Gastrocnemius medialis (tissue), 4 donors: ENCODE data around the gene IQSEC1. TPM values are rescaled to one million over a fixed set of nuclear protein-coding genes. Genes with fewer than 3 reads are reported as not detected.
A peak's percentile ranks its signal among the peaks of the same experiment; 100 is the strongest.

Experiments used
- ATAC-seq, 2 donors: fragments of 150-250 bp; one replicate each; pipeline ENCODE4 v1.9.1; 2016
- DNase-seq, 2 donors: peaks; one replicate each; pipeline ENCODE4 v3.0.0-alpha.2; 2019
- H3K27ac ChIP-seq, 4 donors: fragments of 200-600 bp; sonication (generic); 1 replicate in 1 of 4; 2 replicates in 3 of 4; pipeline ENCODE4 v1.5.1; 2016 to 2018; ENCODE audit warnings: mild to moderate bottlenecking in 2 of 4, moderate library complexity in 1 of 4
- H3K27me3 ChIP-seq, 3 donors: fragments of 200-600 bp; sonication (generic) in 2 of 3; 1 replicate in 1 of 3; 2 replicates in 2 of 3; pipeline versions ENCODE4 v1.5.1 to v1.6.0; 2016 to 2019; ENCODE audit warnings: mild to moderate bottlenecking in 1 of 3, moderate library complexity in 1 of 3
- H3K36me3 ChIP-seq, 2 donors: fragments of 200-600 bp; sonication (generic) in 1 of 2; one replicate each; pipeline ENCODE4 v1.5.1; 2017 to 2018
- H3K4me1 ChIP-seq, 2 donors: fragments of 200-600 bp; sonication (generic) in 1 of 2; one replicate each; pipeline ENCODE4 v1.5.1; 2016 to 2017; ENCODE audit warnings: mild to moderate bottlenecking in 2 of 2
- H3K4me3 ChIP-seq, 4 donors: fragments of 200-600 bp; sonication (generic) in 3 of 4; 1 replicate in 1 of 4; 2 replicates in 3 of 4; pipeline ENCODE4 v1.5.1; 2016 to 2019; ENCODE audit warnings: mild to moderate bottlenecking in 2 of 4
- H3K9me3 ChIP-seq, 3 donors: fragments of 200-600 bp; sonication (generic) in 2 of 3; 1 replicate in 1 of 3; 2 replicates in 2 of 3; pipeline ENCODE4 v1.5.1; 2016 to 2019
- CTCF ChIP-seq, 5 experiments: fragments of 450-650 bp in 3 of 5; fragments of 200-600 bp in 2 of 5; sonication (generic) in 2 of 5; IDR thresholded peaks in 4 of 5; conservative IDR thresholded peaks in 1 of 5; 1 replicate in 4 of 5; 2 replicates in 1 of 5; pipeline ENCODE4 v1.5.1; 2016 to 2019; ENCODE audit warnings: antibody characterized with exemption in 5 of 5, mild to moderate bottlenecking in 3 of 5, moderate library complexity in 3 of 5
- POLR2A ChIP-seq, 2 donors: fragments of 450-650 bp; IDR thresholded peaks; one replicate each; pipeline ENCODE4 v1.6.1; 2017; ENCODE audit warnings: antibody characterized with exemption in 2 of 2, mild to moderate bottlenecking in 2 of 2, moderate library complexity in 2 of 2
- in situ Hi-C, 4 donors: fragments of 200-750 bp; cut with MboI; loops; one replicate each; pipeline versions ENCODE4 v1.15.0 to v1.8.0; 2017; ENCODE audit warnings: low sequenced_read_pairs in 4 of 4
- intact Hi-C: fragments of 100-400 bp; cut with DNase I; formaldehyde crosslinking; loops from one replicate; pipeline ENCODE4 v1.15.1; 2023; ENCODE audit warnings: low total_unique reads
- total RNA-seq, 4 donors: library from RNA; depleted of rRNA; stranded (reverse); fragments of >200 nt; gene quantifications; one replicate each; pipeline versions ENCODE4 v1.1.0 to v1.2.3, GENCODE V29; 2016

Gene IQSEC1
- total RNA-seq, 4 donors from 2014 or later = 15.2 to 31.3 (median 28.0) TPM

GRCh38 chr3:13023971-13024764 lies 49.1 kb downstream of the IQSEC1 start:
- H3K36me3 ChIP-seq = no peaks in the 10 kb centered on the region
- intact Hi-C loops = no loop called here
- no peak for DNase-seq
- no peak overlapping the region for H3K4me3 ChIP-seq
- in situ Hi-C loops = no loop called here
- H3K9me3 ChIP-seq = no peaks in the 10 kb centered on the region
- H3K27me3 ChIP-seq = no peaks in the 10 kb centered on the region
- H3K4me1 ChIP-seq = peaks cover 32 to 39% of the 10 kb centered on the region in 2 donors
- H3K27ac ChIP-seq = no peak overlapping the region
- ATAC-seq = no peak
- TF ChIP-seq CTCF (IDR thresholded peaks at IDR 0.05 in 4 of 5, conservative IDR thresholded peaks at IDR 0.05 in 1 of 5) (no peak), POLR2A (IDR thresholded peaks at IDR 0.05) (no peak)

DNA sequence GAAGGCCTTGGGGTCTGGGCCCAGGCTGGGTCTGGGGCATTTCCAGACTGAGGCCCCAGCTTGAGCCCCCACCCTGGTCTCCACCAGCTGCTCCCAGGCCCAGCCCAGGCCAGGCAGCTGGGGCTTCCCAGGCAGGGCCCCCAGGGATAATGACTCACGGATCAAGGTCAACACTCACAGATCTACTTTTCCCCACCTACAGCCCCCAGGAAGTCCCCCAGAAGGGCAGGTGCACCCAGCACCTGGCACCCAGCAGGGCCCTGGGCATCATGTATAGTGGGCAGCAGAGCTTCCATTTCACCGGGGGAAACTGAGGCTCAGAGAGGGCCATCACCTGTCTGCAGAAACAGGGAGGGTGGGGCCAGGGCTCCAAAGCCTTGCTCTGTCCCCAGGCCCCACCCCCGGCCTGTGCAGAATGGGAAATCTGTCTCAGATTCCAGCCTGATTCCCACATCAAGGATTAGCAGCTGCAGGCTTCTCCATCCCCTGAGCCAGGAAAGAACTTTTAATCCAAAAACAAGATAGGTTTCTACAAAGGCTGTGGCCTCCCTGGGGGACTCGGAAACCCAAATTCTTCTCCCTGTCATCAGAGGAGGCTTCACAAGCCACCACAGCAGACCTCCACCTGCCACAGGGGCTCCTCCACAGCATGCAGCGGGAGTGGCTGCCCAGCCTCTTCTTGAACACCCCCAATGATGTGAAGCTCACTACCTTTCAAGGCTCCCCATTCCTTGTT lies 49.8 kb downstream of the IQSEC1 start:
- Histone ChIP-seq H3K4me1 (peaks cover 32 to 46% of the 10 kb centered on the region in 2 donors), H3K27ac (peak overlapping the region; percentile 52 to 68 (median 59)), H3K27me3 (no peaks in the 10 kb centered on the region), H3K4me3 (no peak overlapping the region), H3K36me3 (no peaks in the 10 kb centered on the region), H3K9me3 (no peaks in the 10 kb centered on the region)
- intact Hi-C loops = no loop called here
- DNase-seq (no peak), ATAC-seq (no peak)
- in situ Hi-C loops = no loop called here
- TF ChIP-seq CTCF (IDR thresholded peaks at IDR 0.05 in 4 of 5, conservative IDR thresholded peaks at IDR 0.05 in 1 of 5) (no peak), POLR2A (IDR thresholded peaks at IDR 0.05) (no peak)

DNA sequence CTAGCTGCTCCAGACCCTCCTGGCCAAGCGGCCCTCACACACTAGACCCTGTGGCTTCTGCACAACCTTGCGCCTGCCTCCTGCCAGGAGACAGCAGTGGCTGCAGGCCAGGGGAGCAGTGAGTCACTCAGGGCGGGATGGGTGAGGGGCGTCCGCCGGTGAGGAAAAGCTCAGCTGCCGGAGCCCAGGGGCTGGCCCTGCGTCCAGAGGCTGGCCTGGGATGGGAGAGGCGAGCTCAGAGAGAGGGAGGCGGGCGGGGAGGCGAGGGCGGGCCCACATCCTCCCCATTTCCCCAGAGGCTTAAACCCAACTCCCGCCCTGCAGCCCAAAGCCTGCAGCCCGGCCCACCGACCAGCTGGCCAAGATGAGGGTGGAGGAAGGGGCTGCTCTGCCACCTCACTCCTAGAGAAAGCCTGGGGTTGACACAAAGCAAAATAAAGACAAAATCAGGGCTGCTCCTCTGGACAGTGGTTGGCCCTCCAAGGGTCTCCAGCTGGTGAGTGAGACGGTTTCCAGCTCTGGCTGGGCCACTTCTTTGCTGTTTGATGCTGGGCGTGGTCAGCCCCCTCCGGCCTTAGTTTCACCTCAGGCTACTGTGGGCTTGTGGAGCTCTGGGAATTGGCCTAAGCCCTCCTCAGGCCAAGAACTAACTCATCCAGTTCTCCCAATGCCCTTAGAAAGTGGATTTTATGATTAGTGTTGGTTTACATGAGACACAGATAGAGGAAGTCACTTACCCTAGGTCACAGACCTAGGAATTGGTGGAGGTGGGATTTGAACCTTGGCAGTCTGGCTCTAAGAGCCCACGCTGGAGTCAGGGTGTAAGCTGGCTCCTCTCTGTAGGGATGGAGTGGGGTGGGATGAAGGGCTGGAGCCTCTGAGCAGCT lies 50.6 kb downstream of the IQSEC1 start:
- no peaks in the 10 kb centered on the region for H3K27me3 ChIP-seq
- H3K27ac ChIP-seq = peak overlapping the region; percentile 52 to 68 (median 59)
- in situ Hi-C loops (no loop called here), intact Hi-C loops (no loop called here)
- no peaks in the 10 kb centered on the region for H3K9me3 ChIP-seq
- H3K36me3 ChIP-seq = no peaks in the 10 kb centered on the region
- ATAC-seq (peak; percentile 29 to 32), DNase-seq (peak; percentile 34 to 47)
- no peak for TF ChIP-seq CTCF (IDR thresholded peaks at IDR 0.05 in 4 of 5, conservative IDR thresholded peaks at IDR 0.05 in 1 of 5)
- TF ChIP-seq POLR2A (IDR thresholded peaks at IDR 0.05) = no peak
- H3K4me1 ChIP-seq = peaks cover 36 to 54% of the 10 kb centered on the region in 2 donors
- peak overlapping the region in 3 of 4 donors; percentile 17 to 23 (median 19) for H3K4me3 ChIP-seq

GRCh38 chr3:13021141-13022114 lies 51.8 kb downstream of the IQSEC1 start:
- in situ Hi-C loops = no loop called here
- H3K4me1 ChIP-seq = peaks cover 36 to 59% of the 10 kb centered on the region in 2 donors
- no peak for TF ChIP-seq CTCF (IDR thresholded peaks at IDR 0.05 in 4 of 5, conservative IDR thresholded peaks at IDR 0.05 in 1 of 5)
- TF ChIP-seq POLR2A (IDR thresholded peaks at IDR 0.05) = no peak
- no peaks in the 10 kb centered on the region for H3K9me3 ChIP-seq
- no peaks in the 10 kb centered on the region for H3K36me3 ChIP-seq
- intact Hi-C loops = no loop called here
- peak overlapping the region; percentile 21 to 68 (median 59) for H3K27ac ChIP-seq
- no peak for DNase-seq
- H3K4me3 ChIP-seq = peak overlapping the region in 3 of 4 donors; percentile 17 to 23 (median 19)
- H3K27me3 ChIP-seq = no peaks in the 10 kb centered on the region
- no peak for ATAC-seq
